ENCODE results near the gene SKAP1. TPM values are rescaled to one million over a fixed set of nuclear protein-coding genes. Genes with fewer than 3 reads are reported as not detected.

The SKAP1 gene
- total RNA-seq, 1 experiment from 2014 or later = not detected

DNA sequence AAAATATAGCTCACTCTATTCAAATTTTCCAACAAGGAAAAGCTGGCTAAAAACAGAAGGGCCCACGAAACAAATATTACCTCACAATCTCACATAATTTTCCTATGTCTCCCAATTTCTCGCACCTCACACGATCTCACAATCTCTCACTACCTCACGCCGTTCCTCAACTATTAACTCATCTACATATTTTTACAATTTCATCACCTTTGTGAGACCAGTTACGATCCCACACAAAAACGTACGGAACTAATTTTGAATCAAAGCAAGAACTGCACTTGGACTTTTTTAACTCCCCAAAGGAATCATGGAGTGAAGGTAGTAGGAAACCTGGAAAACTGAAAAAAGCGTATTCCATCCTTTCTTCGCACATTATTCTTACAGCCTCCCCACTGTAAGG lies 329.9 kb downstream of the SKAP1 start:
- Mint-ChIP-seq H3K36me3 (ENCODE audit: insufficient read depth, unreplicated experiment) (no peaks in the 10 kb centered on the region), H3K27ac (ENCODE audit: low read depth, unreplicated experiment) (peak overlapping the region; percentile 20), H3K4me3 (ENCODE audit: unreplicated experiment) (peak overlapping the region; percentile 92), H3K4me1 (ENCODE audit: insufficient read depth, unreplicated experiment) (peaks cover 10% of the 10 kb centered on the region), H3K27me3 (ENCODE audit: insufficient read depth, unreplicated experiment) (no peaks in the 10 kb centered on the region), H3K9me3 (ENCODE audit: unreplicated experiment) (no peaks in the 10 kb centered on the region)
- TF ChIP-seq, protein P1, sequence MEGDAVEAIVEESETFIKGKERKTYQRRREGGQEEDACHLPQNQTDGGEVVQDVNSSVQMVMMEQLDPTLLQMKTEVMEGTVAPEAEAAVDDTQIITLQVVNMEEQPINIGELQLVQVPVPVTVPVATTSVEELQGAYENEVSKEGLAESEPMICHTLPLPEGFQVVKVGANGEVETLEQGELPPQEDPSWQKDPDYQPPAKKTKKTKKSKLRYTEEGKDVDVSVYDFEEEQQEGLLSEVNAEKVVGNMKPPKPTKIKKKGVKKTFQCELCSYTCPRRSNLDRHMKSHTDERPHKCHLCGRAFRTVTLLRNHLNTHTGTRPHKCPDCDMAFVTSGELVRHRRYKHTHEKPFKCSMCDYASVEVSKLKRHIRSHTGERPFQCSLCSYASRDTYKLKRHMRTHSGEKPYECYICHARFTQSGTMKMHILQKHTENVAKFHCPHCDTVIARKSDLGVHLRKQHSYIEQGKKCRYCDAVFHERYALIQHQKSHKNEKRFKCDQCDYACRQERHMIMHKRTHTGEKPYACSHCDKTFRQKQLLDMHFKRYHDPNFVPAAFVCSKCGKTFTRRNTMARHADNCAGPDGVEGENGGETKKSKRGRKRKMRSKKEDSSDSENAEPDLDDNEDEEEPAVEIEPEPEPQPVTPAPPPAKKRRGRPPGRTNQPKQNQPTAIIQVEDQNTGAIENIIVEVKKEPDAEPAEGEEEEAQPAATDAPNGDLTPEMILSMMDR (IDR thresholded peaks at IDR 0.05; ENCODE audit: unreplicated experiment) = no peak
- ChIA-PET POLR2A (interaction anchor here (0.6 to 7.2 kb wide), 21 partner anchors 7 to 1015 kb away, joined by 3 to 73 read pairs (median 5); partner anchors contain the start of genes NFE2L1, PNPO and SNX11), CTCF (interaction anchor here (0.5 to 2.7 kb wide), 4 partner anchors 8 to 121 kb away, joined by 3 to 12 read pairs (median 4); no protein-coding TSS in a partner anchor)
- intact Hi-C loops (cut with micrococcal nuclease) = loop anchor here (2.0 kb wide), 1 partner anchor 45 kb away; no protein-coding TSS in a partner anchor
- BruUV-seq (replicated peaks) = no TSS peak
- DNase-seq (ENCODE audit: unreplicated experiment) = no peak

DNA sequence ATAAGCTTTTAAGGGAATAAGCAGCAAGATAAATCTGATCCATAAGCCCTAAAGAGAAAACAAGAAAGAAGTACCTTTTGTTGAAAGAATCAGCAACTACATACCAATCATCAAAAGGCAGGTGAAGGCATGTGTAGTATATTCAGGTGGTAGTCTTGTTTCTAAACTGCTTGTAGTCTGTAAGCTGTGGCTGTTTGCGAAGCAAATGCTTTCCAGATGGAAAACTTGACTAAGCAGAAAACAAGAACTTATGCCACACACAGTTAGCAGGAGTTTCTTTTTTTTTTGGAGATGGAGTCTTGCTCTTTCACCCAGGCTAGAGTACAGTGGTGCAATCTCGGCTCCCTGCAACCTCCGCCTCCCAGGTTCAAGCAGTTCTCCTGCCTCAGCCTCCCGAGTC lies 334.4 kb downstream of the SKAP1 start:
- Mint-ChIP-seq H3K36me3 (ENCODE audit: insufficient read depth, unreplicated experiment) (peaks cover 21% of the 10 kb centered on the region), H3K27me3 (ENCODE audit: insufficient read depth, unreplicated experiment) (no peaks in the 10 kb centered on the region), H3K27ac (ENCODE audit: low read depth, unreplicated experiment) (no peak overlapping the region), H3K4me1 (ENCODE audit: insufficient read depth, unreplicated experiment) (peaks cover 12% of the 10 kb centered on the region), H3K9me3 (ENCODE audit: unreplicated experiment) (no peaks in the 10 kb centered on the region), H3K4me3 (ENCODE audit: unreplicated experiment) (no peak overlapping the region)
- ChIA-PET POLR2A (interaction anchor here (0.7 to 6.4 kb wide), 2 partner anchors 12 to 15 kb away, joined by 3 to 46 read pairs; partner anchors contain the start of gene SNX11), CTCF (interaction anchor here (0.6 to 5.0 kb wide), 3 partner anchors 9 to 124 kb away, joined by 4 to 60 read pairs (median 20); no protein-coding TSS in a partner anchor)
- intact Hi-C loops (cut with micrococcal nuclease) = no loop called here
- TF ChIP-seq, protein P1 (IDR thresholded peaks at IDR 0.05; ENCODE audit: unreplicated experiment) = no peak
- DNase-seq (ENCODE audit: unreplicated experiment) = no peak
- no TSS peak for BruUV-seq (replicated peaks)

DNA sequence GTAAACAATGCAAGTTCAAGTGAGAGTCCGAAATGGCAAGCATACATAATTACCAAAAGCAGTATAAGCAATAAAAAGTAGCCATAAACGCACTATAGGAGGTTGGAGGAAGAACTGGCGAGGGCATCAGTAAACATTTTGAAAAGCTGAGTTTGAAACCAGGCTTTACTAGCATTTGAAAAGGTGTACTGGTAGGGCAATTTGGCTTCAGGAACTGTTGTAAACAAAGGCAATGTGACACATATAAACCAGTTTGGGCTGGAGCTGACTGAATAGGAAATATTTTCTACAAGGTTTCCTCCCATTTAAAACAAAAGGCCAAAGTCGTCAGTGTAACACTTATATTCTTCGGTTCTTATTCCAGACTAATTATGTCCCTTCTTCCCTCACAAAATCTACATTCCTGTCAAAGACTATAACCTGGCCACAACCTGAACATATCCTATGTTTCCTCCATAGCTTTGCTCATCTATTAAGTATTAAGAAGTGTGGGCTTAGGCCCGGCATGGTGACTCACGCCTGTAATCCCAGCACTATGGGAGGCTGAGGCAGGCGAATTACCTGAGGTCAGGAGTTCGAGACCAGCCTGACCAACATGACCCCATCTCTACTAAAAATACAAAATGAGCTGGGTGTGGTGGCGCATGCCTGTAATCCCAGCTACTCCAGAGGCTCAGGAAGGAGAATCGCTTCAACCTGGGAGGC lies 336.5 kb downstream of the SKAP1 start:
- ChIA-PET POLR2A (interaction anchor here (0.8 to 1.2 kb wide), 3 partner anchors 14 to 20 kb away, joined by 3 to 4 read pairs (median 3); no protein-coding TSS in a partner anchor), CTCF (interaction anchor here (0.6 to 1.5 kb wide), 5 partner anchors 13 to 285 kb away, joined by 3 to 20 read pairs (median 4); no protein-coding TSS in a partner anchor)
- Mint-ChIP-seq H3K4me1 (ENCODE audit: insufficient read depth, unreplicated experiment) (peaks cover 4% of the 10 kb centered on the region), H3K27me3 (ENCODE audit: insufficient read depth, unreplicated experiment) (no peaks in the 10 kb centered on the region), H3K36me3 (ENCODE audit: insufficient read depth, unreplicated experiment) (peaks cover 25% of the 10 kb centered on the region), H3K4me3 (ENCODE audit: unreplicated experiment) (no peak overlapping the region), H3K9me3 (ENCODE audit: unreplicated experiment) (no peaks in the 10 kb centered on the region), H3K27ac (ENCODE audit: low read depth, unreplicated experiment) (peak overlapping the region; percentile 61)
- no TSS peak for BruUV-seq (replicated peaks)
- intact Hi-C loops (cut with micrococcal nuclease) = no loop called here
- TF ChIP-seq, protein P1 (IDR thresholded peaks at IDR 0.05; ENCODE audit: unreplicated experiment) = no peak
- no peak for DNase-seq (ENCODE audit: unreplicated experiment)

DNA sequence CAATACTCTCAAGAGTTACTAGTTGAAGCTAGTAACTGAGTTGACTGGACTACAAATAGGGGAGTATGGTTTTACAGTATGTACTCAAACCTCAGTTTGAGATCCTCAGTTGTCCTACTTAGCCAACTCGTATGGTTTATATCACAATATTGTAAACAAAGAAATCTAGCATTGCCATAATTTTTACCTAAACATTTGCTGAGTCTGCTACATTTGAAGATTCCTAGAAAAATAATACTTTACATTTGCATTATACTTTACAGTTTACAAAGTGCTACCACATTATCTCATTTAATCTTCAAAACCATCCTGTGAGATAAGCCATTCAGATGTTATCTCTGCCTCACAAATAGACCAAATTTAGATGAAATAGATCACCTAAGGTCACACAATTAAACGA lies 345.1 kb downstream of the SKAP1 start:
- TF ChIP-seq, protein P1 (IDR thresholded peaks at IDR 0.05; ENCODE audit: unreplicated experiment) = no peak
- Mint-ChIP-seq H3K4me1 (ENCODE audit: insufficient read depth, unreplicated experiment) (no peaks in the 10 kb centered on the region), H3K27ac (ENCODE audit: low read depth, unreplicated experiment) (no peak overlapping the region), H3K4me3 (ENCODE audit: unreplicated experiment) (no peak overlapping the region), H3K9me3 (ENCODE audit: unreplicated experiment) (no peaks in the 10 kb centered on the region), H3K27me3 (ENCODE audit: insufficient read depth, unreplicated experiment) (no peaks in the 10 kb centered on the region), H3K36me3 (ENCODE audit: insufficient read depth, unreplicated experiment) (peaks cover 28% of the 10 kb centered on the region)
- BruUV-seq (replicated peaks) = no TSS peak
- ChIA-PET POLR2A (interaction anchor here (0.7 to 1.4 kb wide), 3 partner anchors 13 to 60 kb away, joined by 3 read pairs; no protein-coding TSS in a partner anchor), CTCF (interaction anchor here (0.6 to 16.0 kb wide), 9 partner anchors 10 to 145 kb away, joined by 3 to 202 read pairs (median 3); no protein-coding TSS in a partner anchor)
- intact Hi-C loops (cut with micrococcal nuclease) = no loop called here
- DNase-seq (ENCODE audit: unreplicated experiment) = no peak

Measured in MCF 10A (cell line).